ENCODE results near the gene EXT2. TPM values are rescaled to one million over a fixed set of nuclear protein-coding genes. Genes with fewer than 3 reads are reported as not detected.

The EXT2 gene
- total and polyA plus RNA-seq, 2 of the 13 experiments (the other 11 are each of a cell fraction or from before 2014, with no cell fraction given): 61.5 to 68.7 TPM

- no TSS peak for BruUV-seq (replicated peaks)
- no peak overlapping the region for H3K4me3 ChIP-seq (replicated peaks in 1 of 3; ENCODE audit: insufficient read depth in 1 of 3, low read depth in 2 of 3, low read length in 3 of 3)
- H2AFZ ChIP-seq (ENCODE audit: low read length): no peak overlapping the region
- POLR2A ChIA-PET: no interaction called here
- ATAC-seq (peak; percentile 48; the same call in 2 of the 3 replicates), DNase-seq (ENCODE audit: low spot score) (no peak), FAIRE-seq (no peak)
- H3K79me2 ChIP-seq (ENCODE audit: insufficient read depth, low read length): no peaks in the 10 kb centered on the region
- H4K20me1 ChIP-seq (ENCODE audit: insufficient read depth, low read length): no peaks in the 10 kb centered on the region
- TF ChIP-seq ZNF564 (CRISPR knock-in tag; IDR thresholded peaks at IDR 0.05) (no peak), ZNF30 (CRISPR knock-in tag; IDR thresholded peaks at IDR 0.05) (no peak), KLF16 (CRISPR knock-in tag; IDR thresholded peaks at IDR 0.05) (no peak), IKZF1 (IDR thresholded peaks at IDR 0.05) (no peak), ISX (CRISPR knock-in tag; conservative IDR thresholded peaks at IDR 0.05) (no peak)
- TF ChIP-seq, protein P1, sequence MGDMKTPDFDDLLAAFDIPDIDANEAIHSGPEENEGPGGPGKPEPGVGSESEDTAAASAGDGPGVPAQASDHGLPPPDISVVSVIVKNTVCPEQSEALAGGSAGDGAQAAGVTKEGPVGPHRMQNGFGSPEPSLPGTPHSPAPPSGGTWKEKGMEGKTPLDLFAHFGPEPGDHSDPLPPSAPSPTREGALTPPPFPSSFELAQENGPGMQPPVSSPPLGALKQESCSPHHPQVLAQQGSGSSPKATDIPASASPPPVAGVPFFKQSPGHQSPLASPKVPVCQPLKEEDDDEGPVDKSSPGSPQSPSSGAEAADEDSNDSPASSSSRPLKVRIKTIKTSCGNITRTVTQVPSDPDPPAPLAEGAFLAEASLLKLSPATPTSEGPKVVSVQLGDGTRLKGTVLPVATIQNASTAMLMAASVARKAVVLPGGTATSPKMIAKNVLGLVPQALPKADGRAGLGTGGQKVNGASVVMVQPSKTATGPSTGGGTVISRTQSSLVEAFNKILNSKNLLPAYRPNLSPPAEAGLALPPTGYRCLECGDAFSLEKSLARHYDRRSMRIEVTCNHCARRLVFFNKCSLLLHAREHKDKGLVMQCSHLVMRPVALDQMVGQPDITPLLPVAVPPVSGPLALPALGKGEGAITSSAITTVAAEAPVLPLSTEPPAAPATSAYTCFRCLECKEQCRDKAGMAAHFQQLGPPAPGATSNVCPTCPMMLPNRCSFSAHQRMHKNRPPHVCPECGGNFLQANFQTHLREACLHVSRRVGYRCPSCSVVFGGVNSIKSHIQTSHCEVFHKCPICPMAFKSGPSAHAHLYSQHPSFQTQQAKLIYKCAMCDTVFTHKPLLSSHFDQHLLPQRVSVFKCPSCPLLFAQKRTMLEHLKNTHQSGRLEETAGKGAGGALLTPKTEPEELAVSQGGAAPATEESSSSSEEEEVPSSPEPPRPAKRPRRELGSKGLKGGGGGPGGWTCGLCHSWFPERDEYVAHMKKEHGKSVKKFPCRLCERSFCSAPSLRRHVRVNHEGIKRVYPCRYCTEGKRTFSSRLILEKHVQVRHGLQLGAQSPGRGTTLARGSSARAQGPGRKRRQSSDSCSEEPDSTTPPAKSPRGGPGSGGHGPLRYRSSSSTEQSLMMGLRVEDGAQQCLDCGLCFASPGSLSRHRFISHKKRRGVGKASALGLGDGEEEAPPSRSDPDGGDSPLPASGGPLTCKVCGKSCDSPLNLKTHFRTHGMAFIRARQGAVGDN (CRISPR knock-in tag; IDR thresholded peaks at IDR 0.05): peak; percentile 9; the same call in 1 of the 2 replicates
- peak overlapping the region; percentile 45 for H3K27ac ChIP-seq (ENCODE audit: extremely low read length, insufficient read depth, low read length)
- H3K27me3 ChIP-seq (ENCODE audit: control insufficient read depth in 1 of 2, insufficient read depth in 2 of 2, low read length in 2 of 2): no peaks in the 10 kb centered on the region
- 76% methylated on average over 5 of the region's 5 CpGs for WGBS (ENCODE audit: low lambda C conversion rate)
- intact Hi-C loops (cut with micrococcal nuclease; ENCODE audit: unreplicated experiment) (no loop called here), in situ Hi-C loops (cut with HindIII; ENCODE audit: extremely low pct_ligation_motif_present, low pct_unique_long_range_greater_than_20kb) (no loop called here)
- peaks cover 29% of the 10 kb centered on the region for H3K4me1 ChIP-seq (ENCODE audit: insufficient read depth, low read length)
- H3K9me3 ChIP-seq (ENCODE audit: low read length): no peaks in the 10 kb centered on the region
- H3K36me3 ChIP-seq (replicated peaks in 1 of 2; ENCODE audit: control insufficient read depth in 1 of 2, insufficient read depth in 2 of 2, low read length in 2 of 2): no peaks in the 10 kb centered on the region; a peak in 1 of 5 replicates
- peak overlapping the region; percentile 37; the same call in 1 of the 2 replicates for H3K4me2 ChIP-seq (ENCODE audit: low read depth, low read length)
- no peak overlapping the region for H3K9ac ChIP-seq (ENCODE audit: insufficient read depth, low read depth, low read length)
- CTCF ChIA-PET (ENCODE audit: low intra/inter-chr PET ratio, low total read pairs): no interaction called here
Observed at GRCh38 chr11:44243086-44243485, 147.6 kb downstream of the EXT2 start.
